OCI-LY7 (cell line): ENCODE measurements around the gene SLC44A5.

Source experiments
- CTCF ChIP-seq: fragments of 200-600 bp; sonication (generic); conservative IDR thresholded peaks from 2 replicates; pipeline ENCODE4 v1.5.1; 2014; ENCODE audit warnings: mild to moderate bottlenecking, antibody characterized with exemption, low read length, moderate library complexity, mixed read lengths
- EZH2phosphoT487 ChIP-seq: fragments of 200-600 bp; sonication (generic); IDR thresholded peaks from 2 replicates; pipeline ENCODE4 v1.6.1; 2018; ENCODE audit warnings: low read depth, borderline replicate concordance, mild to moderate bottlenecking, mixed run types, antibody characterized with exemption, low read length, moderate library complexity, mixed read lengths

DNA sequence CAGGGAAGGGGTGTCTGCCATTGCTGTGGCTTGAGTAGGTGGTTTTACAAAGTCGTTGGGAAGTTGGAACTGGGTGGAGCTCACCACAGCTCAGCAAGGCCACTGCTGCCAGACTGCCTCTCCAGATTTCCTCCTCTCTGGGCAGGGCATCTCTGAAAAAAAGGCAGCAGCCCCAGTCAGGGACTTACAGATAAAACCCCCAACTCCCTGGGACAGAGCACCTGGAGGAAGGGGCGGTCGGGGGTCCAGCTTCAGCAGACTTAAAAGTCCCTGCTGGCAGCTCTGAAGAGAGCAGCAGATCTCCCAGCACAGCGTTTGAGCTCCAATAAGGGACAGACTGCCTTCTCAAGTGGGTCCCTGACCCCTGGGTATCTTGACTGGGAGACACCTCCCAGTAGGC, 352.6 kb downstream of the SLC44A5 start:
- TF ChIP-seq CTCF (no peak), EZH2phosphoT487 (no peak)
